Tongue (tissue), 2 donors: ENCODE results near the gene TMC5. TPM values are rescaled to one million over a fixed set of nuclear protein-coding genes. Genes with fewer than 3 reads are reported as not detected.
A peak's percentile ranks its signal among the peaks of the same experiment; 100 is the strongest.

Source experiments
- DNase-seq: peaks from one replicate; pipeline ENCODE4 v3.0.0-alpha.2; 2015
- total RNA-seq: library from RNA; depleted of rRNA; stranded (reverse); fragments of >200 nt; gene quantifications from one replicate; pipeline ENCODE4 v1.2.3, GENCODE V29; 2014

The TMC5 gene
- total RNA-seq, 1 donor from 2014 or later, result 0.72 TPM

DNA sequence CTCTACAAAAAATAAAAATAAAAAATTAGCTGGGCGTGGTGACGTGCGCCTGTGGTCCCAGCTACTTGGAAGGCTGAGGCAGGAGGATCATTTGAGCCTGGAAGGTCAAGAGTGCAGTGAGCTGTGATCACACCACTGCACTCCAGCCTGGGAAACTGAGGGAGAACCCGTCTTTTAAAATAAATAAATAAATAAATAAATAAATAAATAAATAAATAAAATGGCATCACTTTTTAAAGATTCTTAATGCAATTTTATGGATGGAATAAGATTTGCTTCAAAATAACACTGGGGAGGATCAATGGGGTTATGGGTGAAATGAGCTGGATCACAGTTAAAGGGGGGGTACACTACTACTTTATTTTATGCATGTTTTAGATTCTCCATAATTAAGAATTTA lies 89.3 kb downstream of the TMC5 start:
- no peak for DNase-seq

- DNase-seq, result no peak
Observed at GRCh38 chr16:19507867-19508266, 90.2 kb downstream of the TMC5 start.

DNA sequence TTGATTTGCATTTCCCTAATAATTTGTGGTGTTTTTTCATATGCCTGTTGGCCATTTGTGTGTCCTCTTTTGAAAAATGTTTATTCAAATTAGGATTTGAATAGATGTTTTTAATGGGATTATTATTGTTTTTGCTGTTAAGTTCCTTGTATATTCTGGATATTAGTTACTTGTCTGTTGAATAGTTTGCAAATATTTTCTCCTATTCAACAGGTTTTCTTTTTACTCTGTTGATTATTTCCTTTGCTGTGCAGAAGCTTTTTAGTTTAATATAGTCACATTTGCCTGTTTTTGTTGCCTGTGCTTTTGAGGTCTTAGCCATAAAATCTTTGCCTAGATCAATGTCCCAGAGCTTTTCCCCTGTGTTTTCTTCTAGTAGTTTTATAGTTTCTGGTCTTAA lies 94.6 kb downstream of the TMC5 start:
- no peak for DNase-seq

DNA sequence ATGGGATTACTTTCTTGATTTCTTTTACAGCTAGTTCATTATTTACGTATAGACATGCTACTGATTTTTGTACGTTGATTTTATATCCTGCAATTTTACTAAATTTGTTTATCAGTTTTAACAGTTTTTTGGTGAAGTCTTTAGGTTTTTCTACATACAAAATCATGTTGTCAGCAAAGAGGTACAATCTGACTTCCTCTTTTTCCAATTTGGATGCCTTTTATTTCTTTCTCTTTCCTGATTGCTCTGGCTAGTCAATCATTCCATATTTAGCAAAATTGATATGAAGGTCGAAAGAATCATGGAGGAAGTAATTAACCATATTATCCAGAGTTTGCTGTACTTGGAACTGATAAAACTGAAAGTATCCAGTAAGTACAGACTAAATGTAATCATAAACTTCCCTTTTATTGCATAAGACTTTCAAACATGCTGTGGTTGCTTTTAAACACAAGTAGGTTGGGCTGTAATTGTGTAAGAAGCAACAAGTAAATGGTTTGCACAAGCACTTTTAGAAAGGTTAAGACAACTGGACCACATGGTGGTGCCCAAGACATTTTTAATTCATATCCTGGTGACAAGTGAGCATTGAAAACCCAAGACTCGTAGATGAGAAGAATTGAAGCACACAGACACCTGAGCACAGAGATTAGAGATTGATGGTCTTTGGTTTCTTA lies 95.8 kb downstream of the TMC5 start:
- DNase-seq, result no peak

DNA sequence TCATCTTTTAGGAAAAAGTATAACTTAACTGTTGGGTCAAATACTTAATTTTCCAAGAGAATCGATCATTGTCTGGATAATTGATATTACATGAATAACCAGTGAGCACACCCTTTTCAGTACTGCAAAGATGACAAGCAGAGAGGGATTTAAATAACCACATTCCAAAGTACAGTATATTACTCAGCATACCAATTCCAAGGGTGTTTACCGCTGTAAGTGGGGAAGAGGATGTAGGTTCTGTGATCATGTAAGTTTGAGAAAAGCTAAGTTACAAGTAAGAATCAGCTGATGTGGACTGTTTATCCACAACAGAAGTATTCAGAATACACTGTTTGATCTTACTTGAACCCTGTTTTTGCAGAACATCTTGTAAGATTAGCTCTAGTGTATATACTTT lies 98.1 kb downstream of the TMC5 start:
- no peak for DNase-seq

GRCh38 chr16:19517424-19518089 lies 99.9 kb downstream of the TMC5 start:
- DNase-seq, result no peak

GRCh38 chr16:19518388-19518787 lies 100.7 kb downstream of the TMC5 start:
- DNase-seq, result no peak

GRCh38 chr16:19520861-19521331 lies 103.2 kb downstream of the TMC5 start:
- DNase-seq, result peak; percentile 24

DNA sequence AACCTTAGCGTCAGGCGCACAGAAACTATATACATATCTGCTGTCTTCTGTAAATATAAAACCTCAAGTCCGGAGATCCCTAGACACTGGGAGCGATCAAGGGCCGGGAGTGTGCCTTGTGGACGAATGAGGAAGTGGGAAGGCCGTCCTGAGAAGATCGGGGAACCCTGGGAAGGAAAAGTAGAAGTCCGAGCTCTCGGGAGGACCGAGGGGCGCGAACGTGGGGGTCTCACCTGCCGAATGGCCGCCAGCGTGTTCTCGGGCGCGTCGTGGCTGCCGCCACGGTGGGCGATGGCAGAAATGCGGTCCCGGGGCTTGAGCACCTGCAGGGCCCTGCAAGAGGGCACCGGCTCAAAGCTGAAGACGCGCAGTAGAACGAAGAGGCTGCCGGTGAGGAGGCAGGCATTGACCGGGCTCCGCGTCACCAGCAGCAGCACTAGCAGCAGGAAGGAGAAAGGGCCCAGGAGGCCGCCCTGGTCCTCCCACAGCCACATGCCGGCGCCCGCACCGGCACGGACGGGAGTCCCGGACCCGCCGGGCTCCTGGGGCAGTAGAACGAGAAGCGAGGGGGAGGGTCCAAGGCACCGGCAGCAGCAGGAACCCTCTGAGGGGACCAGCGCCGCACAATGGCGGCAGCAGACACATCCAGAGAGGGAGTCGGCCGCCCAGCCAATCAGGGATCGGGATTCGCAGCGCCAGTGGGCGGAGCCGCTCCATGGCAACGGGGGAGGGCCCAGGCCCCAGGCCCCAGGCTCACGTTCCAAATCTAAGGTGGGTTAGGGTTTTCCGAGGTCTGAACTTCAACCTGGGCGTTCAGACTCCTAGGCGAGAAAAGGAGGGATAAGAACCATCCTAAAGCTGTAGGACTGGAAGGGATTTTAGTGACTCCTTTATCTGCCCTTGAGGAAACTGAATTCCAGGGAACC lies 104.1 kb downstream of the TMC5 start, which contains the start of gene GDE1:
TSS of gene GDE1 (minus strand) at position 628 of the 926 bp plus-strand sequence. CDS start at position 494, 134 bp downstream.
- DNase-seq, result peak; percentile 97

DNA sequence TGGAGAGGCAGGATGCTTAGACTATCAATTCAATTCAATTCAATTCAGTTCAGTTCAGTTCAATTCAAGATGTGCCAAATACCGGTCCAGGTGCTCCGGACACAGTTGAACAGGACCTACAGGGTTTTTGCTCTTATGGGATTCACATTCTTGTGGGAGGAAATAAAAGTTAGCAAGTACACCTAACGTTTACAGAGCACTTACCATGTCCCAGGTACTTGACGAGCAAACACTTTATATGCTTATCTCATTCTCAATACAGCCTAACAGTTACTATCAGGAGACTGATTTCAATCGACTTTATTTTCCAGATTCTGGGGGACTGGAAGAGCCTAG lies 104.7 kb downstream of the TMC5 start:
- DNase-seq, result no peak

DNA sequence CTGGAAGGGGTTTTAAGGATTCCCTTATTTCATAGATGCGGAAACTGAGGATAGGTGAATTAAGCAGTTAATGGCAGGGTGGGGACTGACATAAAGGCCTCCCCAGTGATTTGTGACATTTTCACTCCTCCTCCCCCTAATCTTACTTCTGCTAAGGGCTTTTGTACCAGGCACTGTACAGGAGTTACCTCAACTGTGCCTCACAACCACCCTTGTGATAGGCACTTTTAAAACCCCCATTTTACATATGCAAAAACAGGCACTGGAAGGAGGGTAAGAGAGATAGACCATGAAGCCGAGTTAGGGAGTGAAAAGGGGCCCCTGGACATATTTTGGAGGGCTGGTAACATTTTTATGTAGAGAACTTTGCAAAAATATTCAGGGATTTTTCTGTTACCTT lies 105.1 kb downstream of the TMC5 start:
- no peak for DNase-seq

DNA sequence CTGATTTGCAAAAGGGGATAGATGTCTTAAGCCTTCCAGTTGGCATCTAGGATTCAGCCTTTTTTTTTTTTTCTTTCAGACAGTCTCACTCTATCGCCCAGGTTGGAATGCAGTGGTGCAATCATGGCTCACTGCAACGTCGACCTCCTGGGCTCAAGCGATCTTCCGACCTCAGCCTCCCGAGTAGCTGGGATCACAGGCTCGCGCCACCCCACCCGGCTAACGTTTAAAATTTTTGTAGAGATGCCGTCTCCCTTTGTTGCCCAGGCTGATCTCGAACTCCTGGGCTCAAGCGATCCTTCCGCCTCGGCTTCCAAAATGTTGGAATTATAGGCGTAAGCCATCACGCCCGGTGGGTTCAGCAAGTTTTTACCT lies 105.5 kb downstream of the TMC5 start:
- DNase-seq, result no peak

DNA sequence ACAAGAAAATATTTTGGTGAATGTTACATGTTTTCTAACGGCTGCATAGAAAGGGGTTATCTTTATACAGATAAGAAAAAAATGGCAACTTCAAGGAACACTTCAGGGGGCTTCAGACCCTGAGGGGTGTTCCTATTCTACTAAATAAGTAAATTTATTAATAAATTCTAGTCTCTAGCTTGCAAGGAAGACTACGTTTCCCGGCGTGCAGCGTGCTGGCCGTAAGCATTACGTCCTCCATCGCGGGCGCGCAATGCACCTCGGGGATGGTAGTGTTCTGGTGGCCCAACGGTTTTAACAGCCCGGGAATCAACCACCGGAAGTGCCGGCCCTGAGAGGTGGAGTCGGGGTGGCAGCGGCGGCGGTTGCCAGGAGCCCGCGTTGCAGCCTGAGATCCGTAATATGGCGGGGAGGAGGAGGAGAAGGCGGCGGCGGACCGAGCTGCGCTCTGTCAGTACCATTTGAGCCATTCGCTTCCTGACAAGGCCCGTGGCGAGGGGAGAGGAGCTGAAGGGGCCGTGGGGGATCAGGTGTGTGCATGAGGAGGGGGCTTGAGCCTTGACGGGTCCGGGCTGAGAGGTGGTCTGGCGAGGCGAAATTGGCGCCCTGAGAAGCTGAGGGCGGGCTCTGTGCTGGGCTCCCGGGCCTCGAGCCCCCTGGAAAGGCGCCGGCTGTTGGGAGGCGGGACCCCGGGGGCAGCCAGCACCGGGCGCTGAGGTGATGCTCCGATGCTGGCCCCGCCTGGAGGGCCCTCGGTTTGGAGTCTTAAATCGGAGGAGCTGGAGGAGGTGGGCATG lies 106.1 kb downstream of the TMC5 start, which contains the start of gene CCP110:
TSS of gene CCP110 (plus strand) at position 384 of the 797 bp plus-strand sequence. CDS start 3,940 bp downstream, outside the sequence.
- peak; percentile 99 for DNase-seq

DNA sequence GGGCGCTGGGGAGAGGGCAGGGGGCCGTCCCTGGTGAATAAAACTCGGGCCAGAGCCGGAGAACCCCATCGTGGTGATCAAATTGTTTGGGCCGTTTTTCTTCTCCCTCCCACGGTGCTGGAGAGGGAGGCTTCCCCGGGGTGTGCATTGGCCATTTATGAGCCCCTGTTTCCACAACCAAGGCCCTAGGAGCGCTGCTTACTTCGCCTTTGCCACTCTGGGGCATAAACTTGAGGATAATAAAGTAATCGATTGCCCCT lies 106.6 kb downstream of the TMC5 start:
- DNase-seq, result no peak

DNA sequence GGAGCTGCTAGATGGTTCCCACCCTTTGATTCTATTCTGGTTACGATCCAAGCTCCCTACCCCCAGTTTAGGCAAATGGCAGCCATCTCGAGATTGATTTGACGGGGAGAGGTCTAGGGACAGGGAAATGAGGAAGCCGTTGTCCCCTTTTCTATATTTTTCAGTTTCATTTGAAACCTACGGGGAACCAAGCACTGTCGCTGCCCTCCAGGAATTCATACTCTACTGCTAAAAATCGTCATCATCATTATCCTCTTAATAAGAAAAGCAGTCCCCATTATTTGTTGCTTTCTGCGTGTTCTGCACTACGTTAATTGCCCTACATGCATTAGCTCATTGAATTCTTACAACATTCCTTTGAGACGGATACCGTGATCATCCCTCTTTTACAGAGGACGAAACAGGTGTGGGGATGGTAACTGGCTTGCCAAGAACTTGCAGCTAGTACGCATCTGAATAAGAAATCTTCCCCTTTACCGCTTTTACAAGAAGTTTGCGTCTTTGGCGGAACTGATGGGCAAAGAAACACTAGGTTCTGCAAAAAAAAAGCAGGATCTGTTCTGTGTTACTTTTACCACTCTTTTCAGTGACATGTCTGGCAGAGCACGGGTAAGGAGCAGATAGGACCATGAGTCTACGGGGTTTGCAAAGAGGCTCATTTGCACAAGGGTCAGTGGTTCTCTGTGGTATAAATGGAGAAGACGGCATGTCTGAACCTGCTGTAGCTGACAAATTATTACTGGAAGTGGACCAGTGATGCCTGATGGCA lies 107.1 kb downstream of the TMC5 start:
- peak; percentile 45 for DNase-seq

DNA sequence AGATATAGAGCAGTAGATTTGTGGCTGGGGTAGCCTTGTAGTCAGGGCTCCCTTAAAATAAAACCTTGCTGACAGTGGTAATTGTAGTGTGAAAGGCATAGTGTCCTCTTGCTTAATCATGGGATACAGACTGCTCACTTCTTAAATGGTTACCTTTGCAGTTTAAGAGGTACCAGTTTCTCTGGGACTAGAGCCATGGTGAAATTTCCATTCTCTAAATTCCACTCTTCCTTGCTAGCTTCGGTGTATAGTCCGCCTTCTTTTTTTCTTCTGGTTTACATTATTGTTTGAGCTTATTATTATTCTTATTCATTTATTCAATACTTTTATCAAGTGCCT lies 107.7 kb downstream of the TMC5 start:
- DNase-seq, result no peak

GRCh38 chr16:19527161-19527560 lies 109.5 kb downstream of the TMC5 start:
- DNase-seq, result no peak

DNA sequence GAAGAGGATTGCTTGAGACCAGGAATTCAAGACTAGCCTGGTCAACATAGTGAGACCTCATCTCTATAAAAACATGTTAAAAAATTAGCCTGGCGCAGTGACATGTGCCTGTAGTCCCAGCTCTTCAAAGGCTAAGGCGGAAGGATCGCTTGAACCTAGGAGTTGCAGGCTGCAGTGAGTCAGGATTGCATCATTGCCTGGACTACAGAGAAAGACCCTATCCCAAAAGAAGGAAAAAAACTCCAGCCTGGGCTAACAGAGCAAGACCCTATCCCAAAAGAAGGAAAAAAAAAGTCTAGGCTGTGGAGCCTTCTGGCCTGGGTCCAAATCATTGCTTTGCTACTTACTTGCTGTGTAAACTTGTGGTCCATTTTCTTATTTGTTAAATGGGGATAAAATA lies 111.0 kb downstream of the TMC5 start:
- DNase-seq, result no peak

DNA sequence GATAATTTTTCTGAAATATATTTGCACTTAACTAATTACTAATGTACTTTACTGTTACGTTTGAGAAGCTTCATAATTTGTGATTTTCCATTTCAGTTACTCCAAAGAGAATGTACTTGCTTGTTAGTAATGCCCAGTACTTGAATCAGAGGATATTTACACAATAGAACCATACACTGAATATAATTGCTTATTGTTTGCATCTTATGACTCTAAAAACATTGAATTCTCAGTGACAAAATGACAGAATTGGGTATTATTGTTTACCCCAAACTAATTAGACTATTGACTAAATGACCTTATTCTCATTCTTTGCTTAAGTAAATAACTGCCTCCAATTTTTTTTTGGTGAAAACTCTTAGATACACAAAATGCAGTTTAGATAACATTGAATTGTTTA lies 114.9 kb downstream of the TMC5 start:
- DNase-seq, result no peak

DNA sequence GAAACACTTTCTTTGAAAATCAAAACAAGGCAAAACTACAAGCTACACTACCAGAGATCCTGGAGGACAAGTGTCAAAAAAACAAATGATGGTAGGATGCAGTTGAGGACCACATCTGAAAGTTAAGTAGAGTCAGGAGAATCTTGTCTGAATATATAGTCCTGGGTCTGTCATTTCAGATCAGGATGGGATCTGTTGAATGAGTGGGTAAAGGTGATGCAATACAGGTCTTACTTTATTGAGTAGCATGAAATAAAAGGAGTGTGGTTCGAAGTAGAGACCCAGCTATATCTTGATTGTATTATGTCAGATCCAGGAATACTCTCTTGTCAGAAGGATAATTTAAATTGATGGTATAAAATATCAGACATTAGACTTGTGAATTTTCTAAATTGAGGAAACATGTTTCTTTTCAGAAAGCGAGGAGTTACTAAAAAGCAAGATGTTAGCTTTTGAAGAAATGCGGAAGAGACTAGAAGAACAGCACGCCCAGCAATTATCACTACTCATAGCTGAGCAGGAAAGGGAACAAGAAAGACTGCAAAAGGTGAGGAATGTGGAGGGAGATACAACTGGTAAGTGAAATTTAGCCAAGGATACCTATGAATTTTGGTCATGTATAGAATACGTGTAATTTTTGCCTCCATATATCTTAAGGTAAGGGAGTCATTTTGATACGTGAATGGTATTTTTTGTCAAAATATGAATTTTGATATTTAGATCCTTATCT lies 122.7 kb downstream of the TMC5 start:
- no peak for DNase-seq
